AG08395 (cell line): ENCODE results near the gene KIAA0930.

ENCODE experiments used
- DNase-seq: peaks from one replicate; pipeline ENCODE4 v3.0.0; 2012; ENCODE audit warnings: mixed read lengths, low spot score

The KIAA0930 gene

DNA sequence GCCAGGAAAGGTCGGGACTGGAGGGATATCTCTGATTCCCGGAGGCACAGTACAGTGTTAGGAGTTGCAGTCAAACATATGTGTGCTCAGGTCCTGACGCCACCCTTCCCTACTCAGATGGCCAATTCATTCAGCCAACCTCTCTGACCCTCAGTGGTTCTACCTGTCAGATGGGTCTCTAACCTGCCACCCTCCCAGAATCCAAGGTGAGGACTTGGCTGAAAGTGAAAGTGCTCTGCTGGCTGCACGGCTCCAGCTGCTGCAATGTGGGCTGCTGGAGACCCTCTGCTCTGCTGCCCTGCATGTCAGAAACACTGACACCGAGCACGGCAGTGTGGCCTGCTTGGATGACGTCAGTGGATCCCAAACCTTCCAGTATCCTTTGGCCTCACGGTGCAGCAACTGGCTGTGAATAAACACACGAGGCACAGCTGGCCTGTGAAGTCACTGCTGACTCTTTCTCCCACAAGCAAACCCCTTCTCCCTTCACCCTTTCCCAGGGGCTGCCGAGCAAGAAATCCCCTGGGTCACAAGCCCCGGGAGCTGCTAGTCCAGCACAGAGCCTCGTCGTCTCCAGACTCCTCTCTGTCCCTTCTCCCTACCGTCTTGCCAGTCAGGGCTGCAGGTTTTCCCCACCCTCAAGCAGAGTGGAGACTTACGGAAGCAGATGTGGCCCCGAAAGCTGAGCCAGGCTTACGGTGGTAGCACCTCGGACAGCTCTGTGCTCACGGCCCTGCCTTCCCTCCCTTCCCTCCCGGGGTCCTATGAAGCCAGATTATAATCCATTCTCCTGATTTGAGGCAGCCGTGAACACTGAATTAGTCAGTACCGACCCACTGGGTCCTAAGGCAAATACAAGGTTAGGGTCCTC lies 24.3 kb downstream of the KIAA0930 start:
- DNase-seq = no peak

DNA sequence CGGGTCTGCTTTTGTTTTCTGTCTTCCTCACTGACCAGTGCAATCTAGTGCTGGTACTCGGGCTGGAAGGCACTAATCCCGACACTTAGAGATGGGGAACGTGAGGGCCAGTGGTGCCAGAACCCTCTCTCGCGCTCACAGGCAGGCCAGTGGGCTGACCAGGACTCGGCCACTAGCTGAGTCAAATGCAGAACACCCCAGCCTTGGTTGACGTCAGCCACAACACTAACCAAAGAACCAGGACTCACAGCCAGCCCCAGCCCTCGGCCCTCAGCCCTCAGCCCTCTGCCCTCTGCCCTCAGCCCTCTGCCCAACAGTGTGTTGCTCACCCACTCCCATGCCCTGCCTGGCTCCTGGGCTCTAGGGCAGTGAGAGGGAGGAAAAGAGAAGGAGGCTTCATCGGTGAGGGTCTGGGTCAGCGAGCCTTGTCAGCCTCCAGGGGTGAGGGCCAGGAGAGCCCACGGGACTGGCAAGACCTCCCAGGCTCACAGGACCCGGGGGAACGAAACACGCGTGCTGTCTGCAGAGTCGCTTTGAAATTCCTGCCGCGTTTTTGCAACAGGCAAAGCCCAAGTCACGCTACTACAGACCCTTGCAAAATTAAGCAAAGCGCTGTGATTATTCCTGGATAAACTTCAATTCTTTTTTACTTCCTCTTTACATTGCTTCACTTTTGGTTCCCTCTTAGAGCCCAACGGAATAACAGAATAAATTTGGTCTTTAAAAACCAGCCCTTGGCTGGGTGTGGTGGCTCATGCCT lies 27.5 kb downstream of the KIAA0930 start:
- peak; percentile 70 for DNase-seq

DNA sequence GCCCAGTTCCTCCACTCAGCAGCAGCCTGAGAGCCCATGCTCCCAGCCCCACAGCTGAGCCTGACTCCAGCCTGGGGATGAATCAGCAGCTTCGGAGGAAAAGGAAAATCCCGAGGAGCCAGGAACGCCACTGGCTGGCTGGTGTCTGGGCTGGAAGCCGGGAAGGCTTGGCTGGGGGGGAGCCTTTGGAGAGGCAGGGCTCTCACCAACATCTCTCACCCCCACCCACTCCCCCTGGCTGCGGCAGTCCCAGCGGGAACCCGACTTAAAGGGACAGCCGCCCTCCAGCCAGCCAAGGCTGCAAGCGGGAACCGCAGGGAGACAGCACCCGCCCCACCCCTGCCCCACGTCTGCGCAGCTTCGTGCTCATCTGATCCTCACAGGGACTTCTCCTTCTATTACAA lies 28.4 kb downstream of the KIAA0930 start:
- peak; percentile 94 for DNase-seq

DNA sequence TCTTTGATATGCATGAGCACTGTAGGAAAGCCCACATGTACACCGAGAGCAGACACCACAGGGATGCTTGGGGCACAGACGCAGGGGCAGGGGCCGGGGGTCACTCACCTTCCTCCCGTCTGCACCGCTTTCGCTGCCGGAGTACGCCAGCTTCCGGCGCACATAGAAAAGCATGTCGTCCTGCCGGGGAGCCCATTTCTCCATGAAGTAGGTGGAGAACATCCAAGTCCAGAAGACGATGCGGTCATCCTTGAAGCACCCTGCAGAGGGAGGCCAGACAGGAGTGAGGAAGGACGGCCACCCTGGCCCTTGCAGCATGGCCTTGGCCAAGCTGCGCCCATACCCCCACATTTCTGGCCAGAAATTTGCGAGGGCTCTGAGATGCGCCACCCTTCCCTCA lies 28.8 kb downstream of the KIAA0930 start:
- peak; percentile 48 for DNase-seq

DNA sequence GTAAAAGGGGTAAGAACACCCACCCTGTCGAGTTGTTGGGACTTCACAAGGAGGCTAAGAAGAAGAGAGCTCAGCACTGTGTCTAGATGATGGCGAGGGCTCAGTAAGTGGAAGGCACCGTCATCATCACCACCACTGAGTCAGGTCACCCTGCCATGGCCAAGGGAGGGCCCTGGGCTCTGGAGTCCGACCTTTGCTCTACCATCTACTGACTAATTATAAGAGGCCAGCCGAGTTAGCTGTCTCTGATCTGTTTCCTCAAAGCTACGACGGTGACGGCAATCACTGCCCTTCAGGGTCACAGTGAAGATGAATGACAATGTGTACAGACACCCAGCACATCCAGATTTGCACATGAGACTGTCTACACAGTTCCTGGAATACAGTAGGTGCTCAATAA lies 29.3 kb downstream of the KIAA0930 start:
- no peak for DNase-seq

DNA sequence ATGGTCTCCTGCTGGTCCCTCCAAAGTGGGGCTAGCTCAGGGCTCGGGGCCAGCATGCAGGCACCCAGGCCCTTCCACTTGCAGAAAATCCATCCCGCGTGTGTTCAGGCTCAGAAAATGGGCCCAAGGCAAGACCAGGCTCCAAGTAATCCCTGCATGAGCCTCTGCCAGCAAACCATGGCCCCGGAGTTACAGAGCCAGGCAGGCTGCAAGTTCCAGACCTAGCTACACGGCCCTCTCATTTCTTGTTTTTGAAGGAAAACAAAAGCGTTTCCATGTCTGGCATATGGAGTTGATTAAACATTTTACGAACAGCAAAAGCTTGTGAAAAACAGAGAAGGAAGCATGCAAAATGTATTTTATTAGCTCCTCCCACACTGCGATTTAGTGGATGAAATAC lies 29.7 kb downstream of the KIAA0930 start:
- peak; percentile 66 for DNase-seq

DNA sequence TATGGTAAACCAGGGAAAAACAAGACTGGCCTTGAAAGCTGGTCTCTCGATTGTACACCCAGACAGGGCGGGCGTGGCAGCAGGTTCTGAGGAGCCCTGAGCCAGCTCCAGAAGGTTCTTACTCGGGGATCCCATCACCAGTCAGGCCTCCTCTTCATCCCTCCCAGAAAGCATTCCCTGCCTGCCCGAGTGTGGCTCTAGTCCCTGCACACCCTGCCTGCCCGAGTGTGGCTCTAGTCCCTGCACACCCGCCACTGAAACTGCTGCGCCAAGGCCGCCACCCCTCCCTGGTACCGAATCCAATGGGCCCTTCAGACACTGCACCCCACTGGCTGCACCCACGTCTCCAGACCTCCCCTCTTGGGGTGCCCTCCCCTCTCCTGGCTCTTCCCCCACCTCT lies 30.1 kb downstream of the KIAA0930 start:
- no peak for DNase-seq

DNA sequence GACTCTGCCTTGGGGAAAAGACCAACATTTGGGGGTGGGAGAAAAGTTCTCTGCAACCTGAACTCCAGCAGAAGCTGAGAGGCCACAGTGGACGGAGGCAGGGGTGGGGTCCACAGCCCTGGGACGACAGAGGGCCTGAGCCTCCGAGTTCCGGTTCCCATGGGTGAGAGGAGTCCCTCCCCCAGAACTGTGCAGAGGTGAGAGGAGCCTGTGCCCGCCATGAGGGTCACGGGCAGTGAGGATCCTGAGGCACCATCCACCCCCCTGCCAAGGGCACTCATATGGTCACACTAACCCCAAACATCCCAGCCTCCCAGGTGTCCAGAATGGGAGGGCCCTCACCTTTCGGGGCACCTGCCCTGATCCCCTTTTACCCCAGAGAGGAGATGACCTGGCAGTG lies 30.5 kb downstream of the KIAA0930 start:
- no peak for DNase-seq

DNA sequence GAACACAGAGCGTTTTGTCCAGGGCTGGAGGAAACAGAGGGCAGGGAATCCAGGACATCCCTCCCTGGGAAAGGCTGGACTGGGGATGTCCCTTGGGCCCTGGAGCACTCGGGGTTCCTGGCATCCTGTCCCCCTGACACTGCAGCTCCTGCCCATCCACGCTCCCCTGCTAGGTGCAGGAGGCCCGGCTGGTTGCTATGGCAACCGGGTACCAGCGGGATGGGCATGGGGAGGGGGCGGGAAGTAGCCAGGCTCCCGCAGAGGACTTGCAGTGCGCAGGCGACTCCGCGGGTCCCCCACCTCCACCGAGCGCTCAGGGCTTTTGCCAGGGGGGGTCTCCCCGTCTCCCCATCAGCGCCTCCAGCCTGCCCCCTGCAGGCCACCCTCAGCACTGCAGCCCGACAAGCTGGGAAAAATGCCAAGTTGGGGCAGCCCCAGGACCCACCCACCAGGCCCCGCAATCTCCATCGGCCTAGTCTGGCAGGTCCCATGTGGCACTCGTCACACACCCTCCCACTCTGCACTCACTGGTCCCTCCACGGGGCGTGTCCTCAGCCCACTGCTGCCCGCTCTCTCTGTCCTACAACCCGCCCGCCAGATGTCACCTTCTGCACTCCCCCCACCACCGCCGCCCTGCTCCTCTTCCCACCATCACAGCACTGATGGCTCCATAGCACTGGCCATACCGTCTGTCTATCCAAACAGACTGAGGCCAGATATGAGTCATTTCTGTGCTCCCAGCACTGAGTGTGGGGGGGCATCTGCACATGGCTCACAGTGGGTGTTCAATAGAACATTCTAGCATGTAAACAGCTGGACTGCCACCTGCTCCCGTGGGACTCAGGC lies 31.5 kb downstream of the KIAA0930 start:
- DNase-seq = peak; percentile 72

DNA sequence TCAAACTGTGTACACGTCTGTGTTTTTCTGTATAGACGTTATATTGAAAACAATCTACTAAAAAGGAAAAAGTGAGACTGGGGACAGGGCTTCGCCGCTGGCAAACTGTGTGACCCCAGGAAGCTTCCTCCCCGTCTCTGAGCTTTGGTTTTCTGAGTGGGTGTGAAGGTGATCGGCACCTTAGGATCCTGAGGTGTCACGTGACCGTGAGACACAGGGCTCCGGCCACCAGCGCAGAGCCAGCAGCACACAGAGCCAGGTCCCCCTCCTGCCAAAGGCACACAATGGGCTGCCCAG lies 32.0 kb downstream of the KIAA0930 start:
- DNase-seq = no peak

DNA sequence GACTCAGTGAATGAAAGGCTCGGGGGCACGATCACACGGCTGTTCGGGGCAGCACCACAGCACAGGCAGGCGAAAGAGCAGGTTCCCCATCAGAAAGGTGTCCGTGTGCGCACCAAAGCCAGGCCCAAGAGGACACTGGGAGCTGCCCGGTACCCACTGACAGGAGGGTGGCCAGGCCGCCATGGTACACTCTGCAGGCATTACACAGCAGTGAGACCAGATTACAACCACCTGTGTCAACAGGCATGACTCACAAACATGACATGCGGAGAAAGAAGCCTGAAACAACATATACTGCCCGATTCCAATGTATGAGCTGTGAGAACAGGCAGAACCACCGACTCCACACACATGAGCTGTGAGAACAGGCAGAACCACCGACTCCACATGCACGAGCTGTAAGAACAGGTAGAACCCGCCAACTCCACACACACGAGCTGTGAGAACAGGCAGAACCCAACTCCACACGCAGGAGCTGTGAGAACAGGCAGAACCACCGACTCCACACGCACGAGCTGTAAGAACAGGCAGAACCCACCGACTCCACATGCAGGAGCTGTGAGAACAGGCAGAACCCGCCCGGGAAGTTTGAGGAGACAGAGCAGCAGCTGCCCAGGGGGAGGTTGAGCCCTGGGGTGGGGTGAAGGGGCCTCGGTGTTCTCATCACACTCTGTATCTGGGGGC lies 32.6 kb downstream of the KIAA0930 start:
- no peak for DNase-seq

DNA sequence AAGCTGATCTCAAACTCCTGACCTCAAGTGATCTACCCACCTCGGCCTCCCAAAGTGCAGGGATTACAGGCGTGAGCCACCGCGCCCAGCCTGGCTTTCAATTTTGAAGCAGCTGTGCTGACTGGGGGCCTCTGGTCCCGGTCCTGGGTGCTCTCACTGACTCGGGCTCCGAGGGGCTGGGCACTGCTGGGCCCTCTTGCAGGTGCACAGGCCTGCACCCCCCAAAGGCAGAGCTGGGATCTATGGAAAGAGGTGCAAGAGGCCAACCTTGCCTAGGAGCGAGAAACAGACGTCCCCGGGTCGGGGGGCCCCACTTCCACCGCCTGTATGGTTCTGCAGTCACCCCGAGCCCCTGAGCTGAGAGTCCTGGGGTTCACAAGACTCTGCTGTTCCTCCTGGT lies 33.2 kb downstream of the KIAA0930 start:
- no peak for DNase-seq

DNA sequence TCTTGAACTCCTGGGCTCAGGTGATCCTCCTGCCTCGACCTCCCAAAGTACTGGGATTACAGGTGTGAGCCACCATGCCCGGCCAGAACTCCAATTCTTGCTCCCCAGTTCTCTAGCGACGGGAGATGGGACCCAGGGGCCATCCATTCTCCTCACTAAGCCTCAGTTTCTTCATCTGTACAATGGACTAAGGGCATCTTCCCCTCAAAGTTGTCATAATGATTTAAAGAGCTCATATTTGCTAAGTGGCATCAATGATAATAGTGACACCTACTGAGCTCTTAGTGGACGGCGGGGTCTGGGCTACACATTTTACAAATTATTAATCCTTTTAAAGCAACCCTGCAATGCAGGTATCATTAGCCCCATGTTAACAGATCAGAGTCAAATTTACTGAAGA lies 34.5 kb downstream of the KIAA0930 start:
- DNase-seq = no peak

DNA sequence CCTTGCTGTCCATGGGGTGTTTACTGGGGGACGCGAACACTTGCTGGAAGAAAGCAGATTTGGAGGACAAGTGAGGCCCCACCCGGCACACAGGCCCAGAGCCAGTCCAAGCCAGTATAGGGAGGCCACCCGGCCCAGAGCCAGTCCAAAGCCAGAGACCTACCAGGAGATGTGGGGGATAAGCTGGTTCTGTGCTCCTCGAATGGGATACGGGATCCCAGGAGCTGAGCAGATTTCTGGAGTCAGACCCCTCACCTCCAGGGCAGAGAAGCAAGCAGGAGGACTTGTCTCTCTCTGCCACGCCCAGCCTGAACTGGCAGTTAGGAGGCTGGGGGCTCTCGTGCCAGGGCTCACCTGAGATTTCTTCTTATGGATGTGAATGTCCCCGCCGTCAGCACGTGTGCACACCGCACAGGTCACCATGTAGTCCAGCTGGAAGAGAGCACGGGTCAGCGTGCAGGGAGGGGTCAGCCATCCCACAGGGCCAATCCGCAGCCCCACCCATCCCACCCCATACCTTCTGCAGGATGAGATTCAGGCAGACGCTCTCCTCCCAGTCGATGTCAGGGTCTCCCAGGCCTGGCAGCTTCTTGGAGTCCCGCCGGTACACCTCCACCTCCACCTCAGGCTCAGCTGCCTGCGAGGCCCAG lies 35.3 kb downstream of the KIAA0930 start:
- no peak for DNase-seq

DNA sequence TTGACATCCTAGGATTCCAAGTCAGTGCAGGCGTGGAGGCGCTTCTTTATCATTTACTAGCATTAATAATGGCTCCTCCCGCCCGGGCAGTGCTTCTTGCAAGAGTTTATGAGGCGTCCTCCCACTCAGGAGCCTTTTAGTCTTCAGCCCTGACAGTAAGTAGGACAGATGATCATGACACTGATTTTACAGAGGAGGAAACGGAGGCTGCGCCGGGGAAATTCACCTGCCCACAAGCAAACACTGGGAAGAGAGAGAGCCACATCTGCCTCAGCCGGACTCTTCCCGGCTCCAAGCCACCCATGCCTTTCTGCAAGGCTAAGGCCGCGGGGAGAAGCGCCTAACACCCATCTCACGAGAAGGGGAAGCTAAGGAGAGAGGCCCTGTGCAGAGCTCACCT lies 35.9 kb downstream of the KIAA0930 start:
- no peak for DNase-seq

DNA sequence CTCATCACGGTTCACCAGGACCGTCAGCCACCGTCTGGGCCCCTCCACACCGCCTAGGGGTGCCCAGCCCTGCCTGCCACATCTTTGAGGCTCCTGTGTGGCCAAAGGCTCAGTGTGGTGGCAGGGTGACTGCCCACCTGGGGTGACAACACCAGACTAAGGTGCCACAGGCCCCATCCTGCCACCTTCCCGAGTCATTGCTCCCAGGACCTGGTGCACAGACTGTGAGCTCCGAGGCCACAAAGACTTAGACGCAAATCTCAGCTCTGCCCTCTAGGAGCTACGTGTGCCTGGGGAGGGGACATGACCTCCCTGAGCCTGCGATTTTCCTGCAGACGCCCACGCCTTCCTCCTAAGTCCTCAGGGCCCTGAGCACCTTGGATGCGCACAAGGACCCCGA lies 36.5 kb downstream of the KIAA0930 start:
- no peak for DNase-seq

DNA sequence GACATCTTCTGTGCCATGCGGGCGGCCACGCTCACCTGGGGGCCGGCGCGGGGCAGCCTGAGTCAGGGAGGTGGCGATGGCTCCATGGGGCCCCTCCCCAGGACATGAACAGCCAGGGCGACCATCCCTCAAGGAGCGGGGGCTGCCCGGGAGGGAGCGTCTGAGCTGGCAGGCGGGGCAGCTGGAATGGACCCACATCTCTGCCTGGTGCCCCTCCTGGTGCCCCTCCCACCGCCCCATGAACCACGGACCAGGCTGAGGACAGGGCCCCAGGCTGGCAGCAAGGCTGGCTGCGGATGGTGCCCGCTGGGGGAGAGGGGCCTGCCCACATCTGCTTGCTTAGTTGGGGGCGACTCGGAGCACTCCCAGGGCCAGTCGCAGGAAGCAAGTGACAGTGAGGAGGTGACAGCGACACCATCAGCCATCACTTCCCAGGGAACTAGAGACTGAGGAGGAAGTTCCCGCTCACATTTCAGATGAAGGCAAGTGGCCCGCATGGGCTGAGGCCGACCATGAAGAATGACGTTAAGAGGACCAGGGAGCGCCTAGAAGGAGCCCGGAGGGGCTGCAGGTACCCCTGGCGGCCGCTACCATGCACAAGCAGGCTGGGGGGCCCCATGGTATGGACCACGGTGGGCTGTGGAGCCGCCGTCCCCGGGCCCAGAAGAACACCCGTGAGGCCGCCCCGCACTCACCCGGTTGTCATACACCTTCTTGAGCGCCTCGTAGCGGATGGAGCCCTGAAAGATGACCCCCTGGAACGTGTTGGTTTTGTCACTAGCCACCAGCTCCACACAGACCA lies 37.3 kb downstream of the KIAA0930 start:
- DNase-seq = no peak

DNA sequence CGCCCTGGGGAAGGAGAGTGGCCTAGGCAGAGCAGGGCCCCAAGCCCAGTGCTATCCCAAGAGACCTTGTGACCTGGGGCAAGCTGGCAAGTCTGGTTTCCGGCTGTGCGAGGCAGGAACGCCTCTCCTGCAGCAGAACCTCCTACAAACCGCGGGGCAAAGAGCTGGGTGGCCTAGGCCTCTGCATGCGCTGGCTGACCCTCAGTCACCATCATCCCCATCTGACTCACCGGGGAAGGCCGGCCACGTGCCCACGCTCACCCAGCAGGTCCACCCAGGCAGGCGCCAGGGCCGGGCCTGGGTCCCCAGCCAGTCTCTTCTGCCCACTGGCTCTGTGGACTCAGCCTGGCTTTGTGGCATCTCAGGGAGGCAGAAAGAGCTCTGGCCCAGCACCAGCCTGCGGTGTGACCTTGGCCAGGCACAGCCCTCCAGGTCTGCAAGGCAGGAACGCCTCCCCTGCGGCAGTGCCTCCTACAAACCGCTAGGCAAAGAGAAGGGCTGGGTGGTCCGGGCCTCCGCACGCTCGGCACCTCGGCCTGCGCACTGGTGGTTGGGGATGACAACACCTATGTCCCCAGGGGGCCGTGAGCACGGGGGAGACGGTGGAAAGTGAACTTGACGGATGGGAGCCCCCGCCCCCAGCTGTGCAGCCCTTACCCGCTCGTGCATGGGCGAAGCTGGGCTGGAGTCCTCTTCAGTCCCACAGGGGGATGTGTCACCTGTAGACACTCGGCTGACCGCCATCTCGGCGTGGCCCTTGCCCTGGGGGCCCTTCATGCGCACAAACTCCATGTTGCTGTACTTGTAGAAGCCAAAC lies 38.2 kb downstream of the KIAA0930 start:
- no peak for DNase-seq

DNA sequence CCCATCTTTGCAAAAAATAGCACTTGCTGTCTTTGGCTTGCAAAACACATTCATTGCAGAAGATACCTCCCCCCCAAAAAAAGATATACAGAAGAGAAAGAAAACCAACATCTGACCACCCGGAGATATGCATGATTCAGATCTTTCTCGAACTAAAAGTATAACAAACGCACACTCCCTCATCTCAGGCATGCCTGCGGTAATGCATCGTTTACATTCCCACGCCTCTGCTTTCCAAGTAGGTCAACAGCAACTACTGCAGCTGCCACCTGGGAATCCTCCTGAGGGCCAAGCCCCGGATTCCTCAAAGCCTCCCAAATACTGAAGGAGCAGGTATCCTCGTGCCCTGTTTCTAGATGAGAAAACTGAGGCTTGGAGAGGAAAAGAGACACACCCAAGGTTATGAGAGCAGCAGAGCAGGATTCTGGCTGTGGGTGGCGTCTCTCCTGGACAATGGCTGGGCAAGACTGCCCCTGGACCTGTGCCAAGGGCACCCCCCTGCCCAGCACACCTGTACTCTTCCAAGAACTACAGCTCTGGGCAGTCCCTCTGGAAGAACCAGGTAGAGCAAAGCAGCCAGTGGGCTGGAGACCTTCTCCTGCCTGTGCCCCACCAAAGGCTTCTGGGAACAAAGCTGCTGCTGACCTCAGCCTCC lies 38.9 kb downstream of the KIAA0930 start:
- no peak for DNase-seq
